DOHH2 (cell line): ENCODE measurements around the gene CCR4.

Experiments
- CTCF ChIP-seq: fragments of 200-600 bp; sonication (generic); IDR thresholded peaks from one replicate; pipeline ENCODE4 v1.5.1; 2014; ENCODE audit warnings: antibody characterized with exemption, mild to moderate bottlenecking, low read depth, low read length; ENCODE audit not compliant: poor library complexity, severe bottlenecking
- EZH2phosphoT487 ChIP-seq: fragments of 200-600 bp; sonication (generic); IDR thresholded peaks from 2 replicates; pipeline ENCODE4 v1.6.1; 2017; ENCODE audit warnings: borderline replicate concordance, mild to moderate bottlenecking, antibody characterized with exemption, low read length, moderate library complexity, mixed read lengths

GRCh38 chr3:32903953-32904352, 47.5 kb upstream of the CCR4 start:
- TF ChIP-seq EZH2phosphoT487 = no peak
- TF ChIP-seq CTCF = no peak
